ENCODE results near the gene CDC25B. TPM values are rescaled to one million over a fixed set of nuclear protein-coding genes. Genes with fewer than 3 reads are reported as not detected.

The CDC25B gene
- total and polyA plus RNA-seq, 7 donors = 5.1 to 9.1 (median 7.1) TPM

DNA sequence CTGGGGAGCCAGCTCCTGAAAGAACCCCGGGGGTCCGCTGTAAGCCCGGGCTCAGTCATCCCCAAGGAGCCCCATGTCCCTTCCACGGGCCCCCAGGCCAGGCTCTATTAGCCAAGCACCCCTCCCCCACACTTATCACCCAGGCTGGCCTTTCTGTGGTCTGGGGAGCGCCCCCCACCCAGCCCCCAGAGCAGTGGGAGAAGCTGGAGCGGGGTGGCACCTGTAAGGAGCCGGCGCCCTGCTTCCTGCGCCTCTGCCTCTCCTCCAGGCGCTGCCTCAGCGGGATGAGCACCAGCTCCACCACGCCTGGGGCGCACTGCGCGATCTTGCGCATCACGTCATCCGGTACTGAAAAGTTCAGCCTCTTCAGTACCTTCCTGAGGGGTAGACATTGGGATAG is 17.1 kb upstream of the CDC25B start:
- no peak for ATAC-seq
- H3K4me3 ChIP-seq = no peak overlapping the region
- H3K27me3 ChIP-seq (ENCODE audit: insufficient read depth in 3 of 3, low read length in 2 of 3) = peaks cover 0 to 17% (median 8%) of the 10 kb centered on the region in 3 donors
- intact Hi-C loops (cut with DNase I) = no loop called here
- DNase-seq = no peak
- TF ChIP-seq, protein P1, sequence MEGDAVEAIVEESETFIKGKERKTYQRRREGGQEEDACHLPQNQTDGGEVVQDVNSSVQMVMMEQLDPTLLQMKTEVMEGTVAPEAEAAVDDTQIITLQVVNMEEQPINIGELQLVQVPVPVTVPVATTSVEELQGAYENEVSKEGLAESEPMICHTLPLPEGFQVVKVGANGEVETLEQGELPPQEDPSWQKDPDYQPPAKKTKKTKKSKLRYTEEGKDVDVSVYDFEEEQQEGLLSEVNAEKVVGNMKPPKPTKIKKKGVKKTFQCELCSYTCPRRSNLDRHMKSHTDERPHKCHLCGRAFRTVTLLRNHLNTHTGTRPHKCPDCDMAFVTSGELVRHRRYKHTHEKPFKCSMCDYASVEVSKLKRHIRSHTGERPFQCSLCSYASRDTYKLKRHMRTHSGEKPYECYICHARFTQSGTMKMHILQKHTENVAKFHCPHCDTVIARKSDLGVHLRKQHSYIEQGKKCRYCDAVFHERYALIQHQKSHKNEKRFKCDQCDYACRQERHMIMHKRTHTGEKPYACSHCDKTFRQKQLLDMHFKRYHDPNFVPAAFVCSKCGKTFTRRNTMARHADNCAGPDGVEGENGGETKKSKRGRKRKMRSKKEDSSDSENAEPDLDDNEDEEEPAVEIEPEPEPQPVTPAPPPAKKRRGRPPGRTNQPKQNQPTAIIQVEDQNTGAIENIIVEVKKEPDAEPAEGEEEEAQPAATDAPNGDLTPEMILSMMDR (IDR thresholded peaks at IDR 0.05) = no peak
- H3K9me3 ChIP-seq = no peaks in the 10 kb centered on the region
- H3K36me3 ChIP-seq (ENCODE audit: insufficient read depth in 1 of 2, low read depth in 1 of 2) = no peaks in the 10 kb centered on the region
- 40 to 47% (median 43%) methylated on average over 18 of the region's 18 CpGs for WGBS, 3 donors
- H3K4me1 ChIP-seq = peaks cover 15% of the 10 kb centered on the region
- H3K27ac ChIP-seq = no peak overlapping the region

DNA sequence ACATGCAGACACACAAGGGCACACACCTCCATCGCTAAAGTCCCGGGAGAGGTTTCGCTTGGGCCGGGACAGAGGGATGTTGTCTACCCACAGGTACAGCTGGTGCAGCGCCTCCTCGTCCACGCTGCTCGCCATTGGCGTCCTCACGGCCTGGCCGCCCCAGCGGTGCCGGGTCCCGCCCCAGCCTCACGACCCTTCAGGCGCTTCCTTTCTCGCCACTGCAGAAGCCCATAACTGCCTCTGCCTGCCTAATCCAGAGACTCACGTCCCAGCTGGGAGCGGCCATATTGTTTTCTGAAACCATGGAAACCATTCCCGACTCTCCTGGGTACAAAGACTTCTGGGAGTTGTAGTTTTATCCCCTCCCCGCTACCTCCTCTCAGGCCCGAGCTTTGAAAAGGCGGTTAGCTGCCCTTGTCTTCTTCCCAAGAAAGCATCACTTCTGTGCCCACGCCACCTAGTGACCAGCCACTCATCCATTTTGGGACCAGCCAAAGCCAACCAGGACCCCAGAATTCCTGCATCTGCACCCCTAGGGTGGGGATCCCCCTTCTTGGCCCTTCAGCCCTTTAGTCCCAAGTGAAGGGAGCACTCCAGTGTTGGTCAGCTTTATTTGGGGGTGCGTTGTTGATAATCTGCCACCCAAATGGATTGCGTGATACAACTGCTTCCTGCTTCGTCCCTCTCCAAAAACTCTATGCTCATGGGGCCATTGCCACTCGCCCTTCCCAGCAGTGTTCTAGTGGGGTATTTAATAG is 14.8 kb upstream of the CDC25B start, which contains the start of gene SPEF1:
Gene SPEF1 (minus strand): TSS at position 296 of the 758 bp plus-strand sequence. CDS start 161 bp downstream, at position 135.
- Histone ChIP-seq H3K27ac (no peak within 1 kb of the TSS), H3K9me3 (no peaks in the 10 kb centered on the region), H3K27me3 (ENCODE audit: insufficient read depth in 3 of 3, low read length in 2 of 3) (peaks cover 0 to 17% (median 8%) of the 10 kb centered on the region in 3 donors), H3K4me3 (peak within 1 kb of the TSS; percentile 67), H3K4me1 (peaks cover 30% of the 10 kb centered on the region), H3K36me3 (ENCODE audit: insufficient read depth in 1 of 2, low read depth in 1 of 2) (peaks cover 0 to 4% of the 10 kb centered on the region in 2 donors)
- DNase-seq = peak; percentile 69 to 82
- WGBS, 3 donors = 13 to 15% (median 14%) methylated on average over 28 of the region's 28 CpGs
- intact Hi-C loops (cut with DNase I) = loop anchor here in 1 of 2 donors (10.0 kb wide), 1 partner anchor 303 kb away; no protein-coding TSS in a partner anchor
- peak; percentile 82 to 93 (median 88) for ATAC-seq
- TF ChIP-seq, protein P1 (IDR thresholded peaks at IDR 0.05) = peak; percentile 38

DNA sequence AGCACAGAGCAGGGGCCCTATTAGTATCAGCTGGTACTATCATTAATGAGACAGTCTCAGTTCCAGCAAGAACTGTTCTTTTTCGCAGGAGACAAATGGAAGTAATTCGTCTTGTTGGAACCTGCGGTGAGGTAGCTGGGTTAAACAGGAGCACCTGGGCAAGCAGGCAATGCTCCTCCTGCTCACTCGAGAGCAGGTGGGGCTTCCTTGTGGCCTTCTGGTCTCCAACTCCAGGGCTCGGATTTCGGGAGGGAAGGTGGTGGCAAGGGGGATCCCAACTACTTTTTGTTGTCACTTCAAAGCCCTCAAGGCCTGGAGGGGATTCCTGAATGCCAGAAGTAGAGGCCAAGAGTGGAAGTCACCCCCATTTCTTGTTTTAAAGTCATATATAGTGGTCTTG is 13.5 kb upstream of the CDC25B start:
- DNase-seq = no peak
- Histone ChIP-seq H3K4me1 (peaks cover 35% of the 10 kb centered on the region), H3K27ac (no peak overlapping the region), H3K27me3 (ENCODE audit: insufficient read depth in 3 of 3, low read length in 2 of 3) (peaks cover 0 to 11% (median 5%) of the 10 kb centered on the region in 3 donors), H3K36me3 (ENCODE audit: insufficient read depth in 1 of 2, low read depth in 1 of 2) (peaks cover 0 to 4% of the 10 kb centered on the region in 2 donors), H3K4me3 (no peak overlapping the region), H3K9me3 (no peaks in the 10 kb centered on the region)
- WGBS, 3 donors = 80 to 87% (median 84%) methylated on average over 6 of the region's 6 CpGs
- intact Hi-C loops (cut with DNase I) = loop anchor here in 1 of 2 donors (10.0 kb wide), 1 partner anchor 302 kb away; no protein-coding TSS in a partner anchor
- TF ChIP-seq, protein P1 (IDR thresholded peaks at IDR 0.05) = no peak
- no peak for ATAC-seq

DNA sequence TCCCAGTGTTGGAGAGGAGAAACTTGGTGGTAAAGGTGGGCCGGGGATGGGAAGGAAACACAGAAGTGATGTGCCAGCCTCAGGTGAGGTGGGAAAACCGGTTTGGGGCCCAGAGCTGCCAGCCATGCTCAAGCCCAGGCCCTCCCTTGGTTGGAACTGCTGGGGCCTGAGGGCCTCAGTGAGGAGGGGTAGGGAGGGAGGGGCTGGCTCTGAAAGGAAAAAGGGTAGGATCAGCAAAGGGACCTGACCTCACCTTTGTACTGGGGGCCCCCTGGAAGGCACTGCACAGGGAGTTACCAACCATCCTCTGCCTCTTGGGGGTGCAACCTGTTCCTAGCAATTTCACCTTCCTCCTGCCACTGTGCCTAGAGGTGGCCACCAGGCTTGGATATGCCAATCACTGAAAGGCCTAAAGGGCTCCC is 13.0 kb upstream of the CDC25B start:
- H3K27ac ChIP-seq = no peak overlapping the region
- H3K36me3 ChIP-seq (ENCODE audit: insufficient read depth in 1 of 2, low read depth in 1 of 2) = peaks cover 0 to 4% of the 10 kb centered on the region in 2 donors
- TF ChIP-seq, protein P1 (IDR thresholded peaks at IDR 0.05) = no peak
- peak in 1 of 2 donors; percentile 30 for DNase-seq
- no peaks in the 10 kb centered on the region for H3K9me3 ChIP-seq
- H3K4me1 ChIP-seq = peaks cover 35% of the 10 kb centered on the region
- peaks cover 0 to 6% (median 1%) of the 10 kb centered on the region in 3 donors for H3K27me3 ChIP-seq (ENCODE audit: insufficient read depth in 3 of 3, low read length in 2 of 3)
- intact Hi-C loops (cut with DNase I) = loop anchor here in 1 of 2 donors (10.0 kb wide), 1 partner anchor 302 kb away; no protein-coding TSS in a partner anchor
- no peak for ATAC-seq
- 50 to 71% (median 70%) methylated on average over 2 of the region's 2 CpGs for WGBS, 3 donors
- H3K4me3 ChIP-seq = no peak overlapping the region

Data from psoas muscle (tissue), 8 donors.